Astrocyte of the spinal cord (primary cell): Measurements from ENCODE around the gene RILP.
"Not testable (repeated sequence)": the region's sequence is repeated elsewhere in the genome, so short reads cannot be mapped to it uniquely, and the experiment has no call there.

ENCODE experiments used
- DNase-seq: peaks from one replicate; pipeline ENCODE4 v3.0.0; 2011; ENCODE audit warnings: low read depth, low spot score
- H3K4me3 ChIP-seq: 2 replicates; pipeline ENCODE4 v1.5.1; 2011; ENCODE audit warnings: low read depth, mild to moderate bottlenecking, low read length, moderate library complexity
- in situ Hi-C: cut with HindIII; loops from 2 replicates; pipeline ENCODE4 v1.10.0; 2017; ENCODE audit warnings: low sequenced_read_pairs
- TF ChIP-seq, protein P1 (sequence below): IDR thresholded peaks from 2 replicates; pipeline ENCODE4 v1.5.1; 2012; ENCODE audit warnings: low read depth, mild to moderate bottlenecking, low read length, inconsistent platforms

Gene RILP

GRCh38 chr17:1649844-1650501 lies at the start of gene RILP:
RILP (minus strand) TSS chr17:1649866; CDS start chr17:1649804, 62 bp downstream.
- peak within 1 kb of the TSS; percentile 38 for H3K4me3 ChIP-seq
- DNase-seq = peak; percentile 16
- TF ChIP-seq, protein P1, sequence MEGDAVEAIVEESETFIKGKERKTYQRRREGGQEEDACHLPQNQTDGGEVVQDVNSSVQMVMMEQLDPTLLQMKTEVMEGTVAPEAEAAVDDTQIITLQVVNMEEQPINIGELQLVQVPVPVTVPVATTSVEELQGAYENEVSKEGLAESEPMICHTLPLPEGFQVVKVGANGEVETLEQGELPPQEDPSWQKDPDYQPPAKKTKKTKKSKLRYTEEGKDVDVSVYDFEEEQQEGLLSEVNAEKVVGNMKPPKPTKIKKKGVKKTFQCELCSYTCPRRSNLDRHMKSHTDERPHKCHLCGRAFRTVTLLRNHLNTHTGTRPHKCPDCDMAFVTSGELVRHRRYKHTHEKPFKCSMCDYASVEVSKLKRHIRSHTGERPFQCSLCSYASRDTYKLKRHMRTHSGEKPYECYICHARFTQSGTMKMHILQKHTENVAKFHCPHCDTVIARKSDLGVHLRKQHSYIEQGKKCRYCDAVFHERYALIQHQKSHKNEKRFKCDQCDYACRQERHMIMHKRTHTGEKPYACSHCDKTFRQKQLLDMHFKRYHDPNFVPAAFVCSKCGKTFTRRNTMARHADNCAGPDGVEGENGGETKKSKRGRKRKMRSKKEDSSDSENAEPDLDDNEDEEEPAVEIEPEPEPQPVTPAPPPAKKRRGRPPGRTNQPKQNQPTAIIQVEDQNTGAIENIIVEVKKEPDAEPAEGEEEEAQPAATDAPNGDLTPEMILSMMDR = no peak
- in situ Hi-C loops = no loop called here

- no peak overlapping the region for H3K4me3 ChIP-seq
- DNase-seq = no peak
- in situ Hi-C loops = no loop called here
- TF ChIP-seq, protein P1 = no peak
These were observed 48.0 kb upstream of the RILP start for GRCh38 chr17:1697681-1698080.

GRCh38 chr17:1695365-1695764 lies 45.7 kb upstream of the RILP start:
- no peak overlapping the region for H3K4me3 ChIP-seq
- DNase-seq = no peak
- TF ChIP-seq, protein P1 = no peak
- in situ Hi-C loops = no loop called here

DNA sequence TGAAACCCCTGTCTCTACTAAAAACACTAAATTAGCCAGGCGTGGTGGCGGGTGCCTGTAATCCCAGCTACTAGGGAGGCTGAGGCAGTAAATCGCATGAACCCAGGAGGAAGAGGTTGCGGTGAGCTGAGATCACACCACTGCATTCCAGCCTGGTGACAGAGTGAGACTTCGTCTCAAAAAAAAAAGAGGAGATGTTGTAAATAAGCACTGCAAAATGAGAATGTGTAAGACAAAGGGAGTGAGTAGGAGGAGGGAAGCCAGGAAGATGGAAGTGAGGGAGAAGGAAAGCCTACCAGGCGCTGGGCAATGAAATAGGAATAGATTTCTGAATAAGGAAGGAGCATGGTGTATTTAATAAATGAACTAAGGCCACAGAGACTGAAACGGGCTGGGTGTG lies 43.7 kb upstream of the RILP start:
- no peak for DNase-seq
- in situ Hi-C loops = no loop called here
- H3K4me3 ChIP-seq = no peak overlapping the region
- TF ChIP-seq, protein P1 = no peak

DNA sequence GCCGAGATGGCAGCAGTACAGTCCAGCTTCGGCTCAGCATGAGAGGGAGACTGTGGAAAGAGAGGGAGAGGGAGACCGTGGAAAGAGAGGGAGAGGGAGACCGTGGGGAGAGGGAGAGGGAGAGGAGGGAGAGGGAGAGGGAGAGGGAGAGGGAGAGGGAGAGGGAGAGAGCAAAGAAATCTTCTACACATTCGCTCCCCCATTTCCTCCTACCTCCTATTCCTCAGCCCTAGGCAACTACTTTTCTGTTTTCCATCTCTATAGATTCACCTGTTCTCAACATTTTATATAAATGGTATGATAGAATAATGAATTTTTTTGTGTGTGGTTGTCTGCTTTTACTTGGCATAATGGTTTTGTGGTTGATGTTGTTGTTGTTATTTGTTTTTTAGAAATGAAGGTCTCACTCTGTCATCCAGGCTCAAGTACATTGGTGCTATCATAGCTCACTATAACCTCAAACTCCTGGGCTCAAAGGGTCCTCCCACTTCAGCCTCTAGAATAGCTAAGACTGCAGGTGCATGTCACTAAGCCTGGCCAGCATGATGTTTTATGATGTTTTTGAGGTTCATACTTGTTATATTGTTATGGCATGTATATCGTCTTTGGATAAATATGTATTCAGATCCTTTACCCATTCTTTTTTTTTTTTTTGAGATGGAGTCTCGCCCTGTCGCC lies 41.0 kb upstream of the RILP start:
- in situ Hi-C loops = no loop called here
- TF ChIP-seq, protein P1 = no peak
- H3K4me3 ChIP-seq = no peak overlapping the region
- DNase-seq = no peak

DNA sequence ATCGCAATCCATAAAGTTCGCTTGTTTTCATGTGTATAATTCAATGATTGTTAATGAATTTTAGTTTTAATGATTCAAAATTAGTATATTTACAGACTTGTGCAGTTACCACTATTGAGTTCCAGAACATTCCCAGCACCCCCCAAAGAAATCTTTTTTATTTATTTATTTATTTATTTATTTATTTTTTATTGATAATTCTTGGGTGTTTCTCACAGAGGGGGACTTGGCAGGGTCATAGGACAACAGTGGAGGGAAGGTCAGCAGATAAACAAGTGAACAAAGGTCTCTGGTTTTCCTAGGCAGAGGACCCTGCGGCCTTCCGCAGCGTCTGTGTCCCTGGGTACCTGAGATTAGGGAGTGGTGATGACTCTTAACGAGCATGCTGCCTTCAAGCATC lies 38.7 kb upstream of the RILP start:
- H3K4me3 ChIP-seq, in situ Hi-C loops, DNase-seq: not testable (repeated sequence)

GRCh38 chr17:1686086-1686485 lies 36.4 kb upstream of the RILP start:
- TF ChIP-seq, protein P1 = no peak
- in situ Hi-C loops = no loop called here
- no peak overlapping the region for H3K4me3 ChIP-seq
- DNase-seq = no peak
